Measurements from ENCODE around the gene PITPNB. TPM values are rescaled to one million over a fixed set of nuclear protein-coding genes. Genes with fewer than 3 reads are reported as not detected.

PITPNB gene
- total RNA-seq, 2 donors from 2014 or later = 83.4 to 105 TPM

GRCh38 chr22:27895600-27895999 lies 23.5 kb downstream of the PITPNB start:
- ATAC-seq (no peak), DNase-seq (ENCODE audit: low spot score in 2 of 2) (no peak)
- Mint-ChIP-seq H3K27ac (no peak overlapping the region), H3K36me3 (peaks cover 10 to 11% of the 10 kb centered on the region in 2 donors), H3K9me3 (no peaks in the 10 kb centered on the region)

- Mint-ChIP-seq H3K9me3 (no peaks in the 10 kb centered on the region), H3K36me3 (peaks cover 9 to 11% of the 10 kb centered on the region in 2 donors), H3K27ac (peak overlapping the region in 1 of 2 donors; percentile 38)
- no peak for ATAC-seq
- DNase-seq (ENCODE audit: low spot score in 2 of 2) = no peak
Measured at GRCh38 chr22:27892811-27893210, 26.2 kb downstream of the PITPNB start.

GRCh38 chr22:27892064-27892463 lies 27.0 kb downstream of the PITPNB start:
- H3K36me3 Mint-ChIP-seq = peaks cover 9 to 11% of the 10 kb centered on the region in 2 donors
- ATAC-seq = no peak
- DNase-seq (ENCODE audit: low spot score in 2 of 2) = no peak
- H3K9me3 Mint-ChIP-seq = no peaks in the 10 kb centered on the region
- H3K27ac Mint-ChIP-seq = no peak overlapping the region

GRCh38 chr22:27888310-27888709 lies 30.7 kb downstream of the PITPNB start:
- no peak overlapping the region for H3K27ac Mint-ChIP-seq
- no peaks in the 10 kb centered on the region for H3K9me3 Mint-ChIP-seq
- DNase-seq (ENCODE audit: low spot score in 2 of 2) (no peak), ATAC-seq (no peak)
- peaks cover 0 to 8% of the 10 kb centered on the region in 2 donors for H3K36me3 Mint-ChIP-seq

- Mint-ChIP-seq H3K36me3 (peaks cover 0 to 8% of the 10 kb centered on the region in 2 donors), H3K27ac (no peak overlapping the region), H3K9me3 (no peaks in the 10 kb centered on the region)
- no peak for ATAC-seq
- DNase-seq (ENCODE audit: low spot score in 2 of 2) = no peak
Measured at GRCh38 chr22:27886843-27887151, 32.3 kb downstream of the PITPNB start.

GRCh38 chr22:27885977-27886842 lies 32.8 kb downstream of the PITPNB start:
- no peak overlapping the region for H3K27ac Mint-ChIP-seq
- ATAC-seq (no peak), DNase-seq (ENCODE audit: low spot score in 2 of 2) (peak in 1 of 2 donors; percentile 18)
- peaks cover 0 to 8% of the 10 kb centered on the region in 2 donors for H3K36me3 Mint-ChIP-seq
- H3K9me3 Mint-ChIP-seq = no peaks in the 10 kb centered on the region

- DNase-seq (ENCODE audit: low spot score in 2 of 2) = no peak
- ATAC-seq = no peak
- Mint-ChIP-seq H3K36me3 (peaks cover 0 to 8% of the 10 kb centered on the region in 2 donors), H3K27ac (no peak overlapping the region), H3K9me3 (no peaks in the 10 kb centered on the region)
Measured at GRCh38 chr22:27883656-27884350, 35.3 kb downstream of the PITPNB start.

- no peak for ATAC-seq
- H3K36me3 Mint-ChIP-seq = peaks cover 0 to 8% of the 10 kb centered on the region in 2 donors
- no peak for DNase-seq (ENCODE audit: low spot score in 2 of 2)
- no peak overlapping the region for H3K27ac Mint-ChIP-seq
- no peaks in the 10 kb centered on the region for H3K9me3 Mint-ChIP-seq
Measured at GRCh38 chr22:27882507-27883290, 36.4 kb downstream of the PITPNB start.

- H3K27ac Mint-ChIP-seq = no peak overlapping the region
- no peak for ATAC-seq
- no peaks in the 10 kb centered on the region for H3K9me3 Mint-ChIP-seq
- H3K36me3 Mint-ChIP-seq = peaks cover 0 to 8% of the 10 kb centered on the region in 2 donors
- DNase-seq (ENCODE audit: low spot score in 2 of 2) = no peak
Measured at GRCh38 chr22:27881421-27881820, 37.6 kb downstream of the PITPNB start.

GRCh38 chr22:27880778-27881394 lies 38.2 kb downstream of the PITPNB start:
- Mint-ChIP-seq H3K36me3 (peaks cover 0 to 8% of the 10 kb centered on the region in 2 donors), H3K27ac (no peak overlapping the region)
- DNase-seq (ENCODE audit: low spot score in 2 of 2) = peak in 1 of 2 donors; percentile 37

GRCh38 chr22:27879923-27880322 lies 39.1 kb downstream of the PITPNB start:
- ATAC-seq (no peak), DNase-seq (ENCODE audit: low spot score in 2 of 2) (peak in 1 of 2 donors; percentile 16)
- peaks cover 0 to 8% of the 10 kb centered on the region in 2 donors for H3K36me3 Mint-ChIP-seq
- no peaks in the 10 kb centered on the region for H3K9me3 Mint-ChIP-seq
- H3K27ac Mint-ChIP-seq = no peak overlapping the region

More at GRCh38 chr22:27880778-27881394, 38.2 kb downstream of the PITPNB start:
- no peak for ATAC-seq
- no peaks in the 10 kb centered on the region for H3K9me3 Mint-ChIP-seq

GRCh38 chr22:27878541-27878940 lies 40.5 kb downstream of the PITPNB start:
- Mint-ChIP-seq H3K27ac (peak overlapping the region in 1 of 2 donors; percentile 72), H3K9me3 (no peaks in the 10 kb centered on the region), H3K36me3 (peaks cover under 1 to 7% of the 10 kb centered on the region in 2 donors)
- DNase-seq (ENCODE audit: low spot score in 2 of 2) (no peak), ATAC-seq (no peak)

- Mint-ChIP-seq H3K9me3 (no peaks in the 10 kb centered on the region), H3K36me3 (peaks cover 0 to 10% of the 10 kb centered on the region in 2 donors), H3K27ac (no peak overlapping the region)
- ATAC-seq (no peak), DNase-seq (ENCODE audit: low spot score in 2 of 2) (no peak)
Measured at GRCh38 chr22:27877501-27877900, 41.6 kb downstream of the PITPNB start.

GRCh38 chr22:27876684-27877083 lies 42.4 kb downstream of the PITPNB start:
- DNase-seq (ENCODE audit: low spot score in 2 of 2) = no peak
- no peak for ATAC-seq
- Mint-ChIP-seq H3K36me3 (peaks cover 0 to 12% of the 10 kb centered on the region in 2 donors), H3K27ac (no peak overlapping the region), H3K9me3 (no peaks in the 10 kb centered on the region)

GRCh38 chr22:27875951-27876350 lies 43.1 kb downstream of the PITPNB start:
- Mint-ChIP-seq H3K9me3 (no peaks in the 10 kb centered on the region), H3K27ac (no peak overlapping the region), H3K36me3 (peaks cover 0 to 16% of the 10 kb centered on the region in 2 donors)
- no peak for ATAC-seq
- no peak for DNase-seq (ENCODE audit: low spot score in 2 of 2)

GRCh38 chr22:27874764-27875163 lies 44.3 kb downstream of the PITPNB start:
- DNase-seq (ENCODE audit: low spot score in 2 of 2) (no peak), ATAC-seq (peak in 1 of 2 donors; percentile 70)
- H3K36me3 Mint-ChIP-seq = peaks cover 0 to 16% of the 10 kb centered on the region in 2 donors
- H3K27ac Mint-ChIP-seq = no peak overlapping the region
- no peaks in the 10 kb centered on the region for H3K9me3 Mint-ChIP-seq

Data from activated naive CD4-positive, alpha-beta T cell treated with anti-CD3 and anti-CD28 coated beads, Interleukin-2, amount 50 U/mL, for 72 hours (primary cell).